ENCODE data around the gene COPS6.

Gene COPS6

DNA sequence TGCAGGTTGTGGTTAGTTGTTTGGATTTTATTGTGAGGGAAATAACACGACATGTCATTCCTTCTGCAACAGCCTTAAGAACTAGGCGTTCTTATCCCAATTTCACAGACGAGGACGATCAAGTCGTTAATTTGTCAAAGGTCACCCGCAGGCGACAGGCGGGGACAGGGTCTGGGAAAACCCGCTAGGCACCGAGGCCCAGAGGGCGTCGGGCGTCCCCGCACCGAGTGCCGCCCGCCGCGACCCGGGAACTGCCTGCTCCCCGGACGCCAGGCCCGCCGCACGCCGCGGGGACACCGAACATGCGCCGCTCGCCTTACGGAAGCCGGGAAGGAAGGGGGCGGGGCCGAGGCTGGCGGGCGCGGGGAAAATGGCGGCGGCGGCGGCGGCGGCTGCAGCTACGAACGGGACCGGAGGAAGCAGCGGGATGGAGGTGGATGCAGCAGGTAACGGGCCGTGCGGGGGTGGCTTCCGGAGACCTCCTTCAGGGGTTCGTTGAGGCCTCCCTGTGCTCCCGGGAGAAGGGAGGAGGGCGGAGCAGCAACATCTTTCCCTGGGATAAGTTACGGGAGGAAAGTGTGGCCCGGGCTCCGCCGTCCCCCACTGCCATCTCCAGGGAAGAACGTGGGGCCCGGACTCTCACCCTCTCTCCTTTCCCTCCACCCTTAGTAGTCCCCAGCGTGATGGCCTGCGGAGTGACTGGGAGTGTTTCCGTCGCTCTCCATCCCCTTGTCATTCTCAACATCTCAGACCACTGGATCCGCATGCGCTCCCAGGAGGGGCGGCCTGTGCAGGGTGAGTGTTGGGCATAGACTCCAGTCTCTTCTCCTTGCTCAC, at the start of gene COPS6:
Gene COPS6 (plus strand): TSS at position 349 of the 837 bp plus-strand sequence. CDS start 22 bp downstream, at position 371.
- Histone ChIP-seq H3K27ac (ENCODE audit: low read depth, low read length) (peak within 1 kb of the TSS; percentile 95), H3K4me3 (ENCODE audit: low read depth in 1 of 2, low read length in 2 of 2) (peak within 1 kb of the TSS; percentile 94 to 95), H3K9me3 (ENCODE audit: low read length) (no peaks in the 10 kb centered on the region), H3K36me3 (ENCODE audit: insufficient read depth, low read length) (peaks cover 38% of the 10 kb centered on the region), H3K27me3 (ENCODE audit: control insufficient read depth in 1 of 2, insufficient read depth in 2 of 2, low read length in 2 of 2) (no peaks in the 10 kb centered on the region), H3K9ac (ENCODE audit: low read length) (peak within 1 kb of the TSS; percentile 77), H3K4me1 (ENCODE audit: insufficient read depth, low read length) (peaks cover 29% of the 10 kb centered on the region)

DNA sequence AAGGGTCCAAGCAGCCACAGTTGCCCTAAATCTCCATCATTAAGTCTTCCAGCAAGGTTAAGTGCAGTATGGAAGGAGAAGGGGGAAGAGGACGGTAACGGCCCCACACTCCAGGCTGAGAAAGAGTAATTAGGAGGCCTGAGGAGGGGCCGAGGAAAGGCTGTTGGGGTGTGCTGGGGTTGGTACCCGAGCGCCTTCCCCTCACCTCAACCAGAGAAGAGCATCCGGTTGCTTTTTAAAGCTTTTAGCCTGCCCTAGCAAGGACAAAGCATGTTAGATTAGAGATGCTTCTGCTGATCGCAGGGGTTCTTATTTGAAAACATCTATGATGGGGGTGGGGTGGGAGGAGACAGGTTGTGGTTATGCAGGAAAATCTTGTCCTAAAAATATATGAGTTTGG, 48.2 kb upstream of the COPS6 start:
- peaks cover 5% of the 10 kb centered on the region for H3K36me3 ChIP-seq (ENCODE audit: insufficient read depth, low read length)
- no peaks in the 10 kb centered on the region for H3K9me3 ChIP-seq (ENCODE audit: low read length)
- no peaks in the 10 kb centered on the region for H3K4me1 ChIP-seq (ENCODE audit: insufficient read depth, low read length)
- H3K27me3 ChIP-seq (ENCODE audit: control insufficient read depth in 1 of 2, insufficient read depth in 2 of 2, low read length in 2 of 2): no peaks in the 10 kb centered on the region
- H3K4me3 ChIP-seq (ENCODE audit: low read depth in 1 of 2, low read length in 2 of 2): no peak overlapping the region
- no peak overlapping the region for H3K9ac ChIP-seq (ENCODE audit: low read length)
- no peak overlapping the region for H3K27ac ChIP-seq (ENCODE audit: low read depth, low read length)

DNA sequence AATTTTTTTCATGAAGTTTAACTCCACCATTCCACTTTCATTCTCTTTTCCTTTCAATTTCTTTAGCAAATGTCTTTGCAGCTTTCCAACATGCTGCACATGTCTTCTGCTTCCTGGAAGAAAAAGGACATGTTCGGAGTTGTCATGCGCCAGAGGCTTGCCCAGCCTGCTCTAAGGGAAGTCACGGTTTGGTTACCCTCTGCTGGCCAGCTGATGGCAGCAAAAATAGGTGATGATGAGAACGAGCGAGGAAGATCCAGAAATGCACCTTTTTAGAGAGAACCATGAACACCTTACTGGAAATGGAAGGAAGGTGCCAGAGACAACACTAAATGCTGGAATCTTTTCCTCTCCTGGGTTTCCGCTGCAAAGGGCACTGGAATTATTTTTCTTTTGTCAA, 44.1 kb upstream of the COPS6 start:
- H3K27me3 ChIP-seq (ENCODE audit: control insufficient read depth in 1 of 2, insufficient read depth in 2 of 2, low read length in 2 of 2): no peaks in the 10 kb centered on the region
- H3K4me1 ChIP-seq (ENCODE audit: insufficient read depth, low read length): peaks cover 4% of the 10 kb centered on the region
- H3K9me3 ChIP-seq (ENCODE audit: low read length): no peaks in the 10 kb centered on the region
- no peak overlapping the region for H3K4me3 ChIP-seq (ENCODE audit: low read depth in 1 of 2, low read length in 2 of 2)
- no peak overlapping the region for H3K9ac ChIP-seq (ENCODE audit: low read length)
- no peaks in the 10 kb centered on the region for H3K36me3 ChIP-seq (ENCODE audit: insufficient read depth, low read length)
- H3K27ac ChIP-seq (ENCODE audit: low read depth, low read length): no peak overlapping the region

- Histone ChIP-seq H3K36me3 (ENCODE audit: insufficient read depth, low read length) (no peaks in the 10 kb centered on the region), H3K9me3 (ENCODE audit: low read length) (no peaks in the 10 kb centered on the region), H3K9ac (ENCODE audit: low read length) (no peak overlapping the region), H3K4me3 (ENCODE audit: low read depth in 1 of 2, low read length in 2 of 2) (peak overlapping the region in 1 of 2 donors; percentile 97), H3K27ac (ENCODE audit: low read depth, low read length) (no peak overlapping the region), H3K4me1 (ENCODE audit: insufficient read depth, low read length) (peaks cover 12% of the 10 kb centered on the region), H3K27me3 (ENCODE audit: control insufficient read depth in 1 of 2, insufficient read depth in 2 of 2, low read length in 2 of 2) (no peaks in the 10 kb centered on the region)
These were observed 40.1 kb upstream of the COPS6 start for GRCh38 chr7:100048680-100049079.

DNA sequence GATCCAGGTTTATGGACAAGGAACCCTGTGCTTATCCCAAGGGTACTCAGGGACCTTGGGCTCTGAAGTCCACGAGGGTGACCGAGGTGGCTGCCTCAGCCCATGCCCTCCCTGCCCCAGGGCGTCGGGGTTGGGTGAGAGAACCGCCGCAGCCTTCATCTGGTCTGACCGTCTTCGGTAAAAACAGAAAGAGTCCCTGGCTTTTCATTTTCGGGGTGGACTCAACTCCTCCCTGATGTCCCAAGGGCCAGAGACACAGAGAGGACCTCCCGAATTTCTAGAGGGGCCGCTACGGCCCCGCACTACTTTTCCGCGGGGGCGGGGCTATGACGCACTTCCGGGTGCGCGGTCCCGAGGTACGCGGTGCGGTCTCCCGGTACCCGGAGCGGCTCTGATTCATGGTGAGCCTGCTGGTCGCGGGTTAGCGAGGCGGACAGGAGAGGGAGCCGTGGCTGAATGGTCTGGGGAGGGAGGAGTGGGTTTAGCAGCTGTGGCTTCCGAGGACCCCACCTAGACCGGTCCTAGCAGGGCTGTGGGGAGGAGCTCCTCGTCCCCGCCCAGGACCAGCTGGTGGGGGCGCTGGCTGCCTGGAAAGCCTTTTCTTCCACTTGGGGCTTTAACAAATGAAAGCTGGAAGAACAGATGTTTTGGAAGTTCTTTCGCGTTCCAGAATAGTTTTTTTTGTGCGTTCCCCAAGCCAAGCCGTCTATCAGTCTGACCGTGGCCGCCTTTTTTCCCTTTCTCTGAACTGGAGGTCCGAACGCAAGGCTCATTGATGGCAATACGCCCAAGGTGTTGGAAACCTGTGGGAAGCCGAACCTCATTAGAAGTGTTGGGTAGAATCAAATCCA, 39.1 kb upstream of the COPS6 start, which contains the start of gene ZSCAN21:
Gene ZSCAN21 (plus strand): TSS at position 334 of the 851 bp plus-strand sequence. CDS start 7,233 bp downstream, outside the sequence.
- Histone ChIP-seq H3K9me3 (ENCODE audit: low read length) (no peaks in the 10 kb centered on the region), H3K36me3 (ENCODE audit: insufficient read depth, low read length) (no peaks in the 10 kb centered on the region), H3K4me1 (ENCODE audit: insufficient read depth, low read length) (peaks cover 12% of the 10 kb centered on the region), H3K9ac (ENCODE audit: low read length) (peak within 1 kb of the TSS; percentile 98), H3K27ac (ENCODE audit: low read depth, low read length) (peak within 1 kb of the TSS; percentile 98), H3K27me3 (ENCODE audit: control insufficient read depth in 1 of 2, insufficient read depth in 2 of 2, low read length in 2 of 2) (no peaks in the 10 kb centered on the region), H3K4me3 (ENCODE audit: low read depth in 1 of 2, low read length in 2 of 2) (peak within 1 kb of the TSS; percentile 61 to 97)

DNA sequence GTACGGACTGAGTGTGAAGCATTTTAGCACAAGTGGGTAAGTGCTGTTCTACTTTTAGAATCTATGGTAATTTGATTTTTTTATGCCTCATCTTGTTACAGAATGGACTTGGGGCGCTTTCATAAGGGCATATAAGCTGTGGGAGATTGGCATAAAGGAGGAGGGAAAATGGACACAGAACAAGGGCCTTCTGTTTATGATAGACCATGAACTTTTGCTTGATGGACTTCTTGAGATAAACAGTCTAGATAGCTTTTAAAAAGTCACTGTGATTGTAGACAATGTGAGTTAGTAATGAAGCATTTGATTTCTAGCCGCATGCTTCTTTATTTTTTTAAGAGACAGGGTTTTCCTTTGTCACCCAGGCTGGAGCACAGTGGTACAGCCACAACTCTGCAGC, 37.2 kb upstream of the COPS6 start:
- Histone ChIP-seq H3K9me3 (ENCODE audit: low read length) (no peaks in the 10 kb centered on the region), H3K27ac (ENCODE audit: low read depth, low read length) (no peak overlapping the region), H3K4me3 (ENCODE audit: low read depth in 1 of 2, low read length in 2 of 2) (no peak overlapping the region), H3K36me3 (ENCODE audit: insufficient read depth, low read length) (no peaks in the 10 kb centered on the region), H3K27me3 (ENCODE audit: control insufficient read depth in 1 of 2, insufficient read depth in 2 of 2, low read length in 2 of 2) (no peaks in the 10 kb centered on the region), H3K9ac (ENCODE audit: low read length) (no peak overlapping the region), H3K4me1 (ENCODE audit: insufficient read depth, low read length) (peaks cover 12% of the 10 kb centered on the region)

- Histone ChIP-seq H3K36me3 (ENCODE audit: insufficient read depth, low read length) (peaks cover 16% of the 10 kb centered on the region), H3K4me3 (ENCODE audit: low read depth in 1 of 2, low read length in 2 of 2) (no peak overlapping the region), H3K9me3 (ENCODE audit: low read length) (no peaks in the 10 kb centered on the region), H3K27ac (ENCODE audit: low read depth, low read length) (no peak overlapping the region), H3K9ac (ENCODE audit: low read length) (no peak overlapping the region), H3K27me3 (ENCODE audit: control insufficient read depth in 1 of 2, insufficient read depth in 2 of 2, low read length in 2 of 2) (no peaks in the 10 kb centered on the region), H3K4me1 (ENCODE audit: insufficient read depth, low read length) (peaks cover 12% of the 10 kb centered on the region)
These were observed 35.6 kb upstream of the COPS6 start for GRCh38 chr7:100053215-100053614.

DNA sequence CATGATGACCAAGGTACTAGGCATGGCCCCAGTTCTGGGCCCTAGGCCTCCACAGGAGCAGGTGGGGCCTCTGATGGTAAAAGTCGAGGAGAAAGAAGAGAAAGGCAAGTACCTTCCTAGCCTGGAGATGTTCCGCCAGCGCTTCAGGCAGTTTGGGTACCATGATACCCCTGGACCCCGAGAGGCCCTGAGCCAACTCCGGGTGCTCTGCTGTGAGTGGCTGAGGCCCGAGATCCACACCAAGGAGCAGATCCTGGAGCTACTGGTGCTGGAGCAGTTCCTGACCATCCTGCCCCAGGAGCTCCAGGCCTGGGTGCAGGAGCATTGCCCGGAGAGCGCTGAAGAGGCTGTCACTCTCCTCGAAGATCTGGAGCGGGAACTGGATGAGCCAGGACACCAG, 31.8 kb upstream of the COPS6 start:
- Histone ChIP-seq H3K36me3 (ENCODE audit: insufficient read depth, low read length) (peaks cover 40% of the 10 kb centered on the region), H3K27me3 (ENCODE audit: control insufficient read depth in 1 of 2, insufficient read depth in 2 of 2, low read length in 2 of 2) (no peaks in the 10 kb centered on the region)

DNA sequence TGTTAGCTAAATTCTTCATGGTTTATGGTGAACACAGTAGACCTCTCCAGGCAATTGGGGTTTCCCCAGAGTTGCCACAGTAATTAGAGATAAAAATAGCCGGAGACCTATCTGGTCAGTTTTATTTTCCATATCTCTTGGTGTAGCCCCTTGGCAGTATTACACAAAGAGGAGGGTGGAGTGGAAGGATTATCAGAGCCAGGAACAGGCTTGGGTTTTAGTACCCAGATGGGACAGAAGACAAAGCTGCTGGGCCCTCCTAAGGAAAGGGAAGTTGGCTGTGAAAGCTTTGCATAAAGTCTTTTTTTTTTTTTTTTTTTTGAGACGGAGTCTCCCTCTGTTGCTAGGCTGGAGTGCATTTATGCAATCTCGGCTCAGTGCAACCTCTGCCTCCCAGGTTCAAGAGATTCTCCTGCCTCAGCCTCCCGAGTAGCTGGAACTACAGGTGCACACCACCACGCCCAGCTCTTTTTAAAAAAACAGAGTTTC, 29.5 kb upstream of the COPS6 start:
- Histone ChIP-seq H3K27ac (ENCODE audit: low read depth, low read length) (no peak overlapping the region), H3K36me3 (ENCODE audit: insufficient read depth, low read length) (peaks cover 50% of the 10 kb centered on the region), H3K9me3 (ENCODE audit: low read length) (no peaks in the 10 kb centered on the region), H3K27me3 (ENCODE audit: control insufficient read depth in 1 of 2, insufficient read depth in 2 of 2, low read length in 2 of 2) (no peaks in the 10 kb centered on the region), H3K4me1 (ENCODE audit: insufficient read depth, low read length) (no peaks in the 10 kb centered on the region), H3K9ac (ENCODE audit: low read length) (no peak overlapping the region), H3K4me3 (ENCODE audit: low read depth in 1 of 2, low read length in 2 of 2) (no peak overlapping the region)

More for the DNA sequence above, 31.8 kb upstream of the COPS6 start:
- Histone ChIP-seq H3K9ac (ENCODE audit: low read length) (no peak overlapping the region), H3K4me3 (ENCODE audit: low read depth in 1 of 2, low read length in 2 of 2) (no peak overlapping the region), H3K9me3 (ENCODE audit: low read length) (no peaks in the 10 kb centered on the region), H3K27ac (ENCODE audit: low read depth, low read length) (no peak overlapping the region), H3K4me1 (ENCODE audit: insufficient read depth, low read length) (no peaks in the 10 kb centered on the region)

DNA sequence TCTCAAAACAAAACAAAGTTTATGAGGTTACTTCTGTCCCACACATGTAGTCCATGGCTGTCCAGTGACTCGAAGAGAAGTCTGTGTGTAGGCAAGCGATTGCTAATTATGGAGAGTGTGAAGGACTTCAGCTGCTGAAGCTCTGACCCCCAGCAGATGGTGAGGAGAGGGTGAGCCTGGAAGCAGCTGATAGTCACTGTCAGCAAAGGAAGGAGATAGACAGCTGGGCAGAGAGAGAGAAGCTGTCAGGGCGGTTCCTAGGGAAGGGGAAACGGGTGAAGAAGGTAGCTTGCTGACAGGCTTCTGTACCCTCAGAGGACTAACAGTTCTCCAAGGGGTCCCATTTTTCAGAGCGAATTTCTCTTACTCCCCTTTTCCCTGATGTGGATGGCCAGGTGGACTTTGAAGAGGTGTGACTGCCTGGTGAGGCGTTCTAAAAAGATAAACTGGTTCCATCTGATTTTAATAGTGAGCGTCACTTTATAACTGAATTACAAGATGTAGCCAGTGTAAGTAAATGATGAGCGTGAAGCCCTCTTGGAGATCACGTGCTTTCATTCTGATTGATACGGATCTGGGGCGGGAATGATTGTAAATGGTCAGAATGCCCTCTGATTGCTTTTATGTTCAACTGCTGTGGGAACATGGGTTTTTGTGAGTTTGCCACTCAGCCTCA, 27.1 kb upstream of the COPS6 start:
- Histone ChIP-seq H3K27me3 (ENCODE audit: control insufficient read depth in 1 of 2, insufficient read depth in 2 of 2, low read length in 2 of 2) (no peaks in the 10 kb centered on the region), H3K36me3 (ENCODE audit: insufficient read depth, low read length) (peaks cover 55% of the 10 kb centered on the region), H3K4me1 (ENCODE audit: insufficient read depth, low read length) (peaks cover 15% of the 10 kb centered on the region), H3K27ac (ENCODE audit: low read depth, low read length) (no peak overlapping the region), H3K9ac (ENCODE audit: low read length) (no peak overlapping the region), H3K4me3 (ENCODE audit: low read depth in 1 of 2, low read length in 2 of 2) (no peak overlapping the region), H3K9me3 (ENCODE audit: low read length) (no peaks in the 10 kb centered on the region)

GRCh38 chr7:100063376-100063775, 25.4 kb upstream of the COPS6 start:
- Histone ChIP-seq H3K27ac (ENCODE audit: low read depth, low read length) (no peak overlapping the region), H3K4me3 (ENCODE audit: low read depth in 1 of 2, low read length in 2 of 2) (no peak overlapping the region), H3K27me3 (ENCODE audit: control insufficient read depth in 1 of 2, insufficient read depth in 2 of 2, low read length in 2 of 2) (no peaks in the 10 kb centered on the region), H3K36me3 (ENCODE audit: insufficient read depth, low read length) (peaks cover 37% of the 10 kb centered on the region), H3K9me3 (ENCODE audit: low read length) (no peaks in the 10 kb centered on the region), H3K9ac (ENCODE audit: low read length) (no peak overlapping the region), H3K4me1 (ENCODE audit: insufficient read depth, low read length) (peaks cover 15% of the 10 kb centered on the region)
